K562 (cell line): Measurements from ENCODE around the gene CCDC68. TPM values are rescaled to one million over a fixed set of nuclear protein-coding genes. Genes with fewer than 3 reads are reported as not detected.

Experiments used
- ATAC-seq: fragments of 200-7000 bp; cut with Tn5 transposase; 3 replicates; pipeline ENCODE4 v1.9.1; 2020; ENCODE audit warnings: moderate library complexity
- BruUV-seq: library from RNA; stranded (reverse); fragments of 400-500 nt; replicated peaks from 2 replicates; lab custom pipeline; 2021; lab: Mats Ljungman, UMichigan
- CTCF ChIA-PET: fragments of 300-600 bp; formaldehyde crosslinking; extraction: SDS; loops from one replicate; lab custom pipeline; 2021; ENCODE audit warnings: low intra/inter-chr PET ratio; lab: Yijun Ruan, JAX
- POLR2A ChIA-PET: fragments of 300-600, 350-650 bp; sonication (Branson Sonifier 250); formaldehyde crosslinking; extraction: SDS; loops from one replicate; lab custom pipeline; 2021; ENCODE audit warnings: antibody characterized with exemption, inconsistent platforms; lab: Yijun Ruan, JAX
- DNase-seq, 4 experiments: peaks; one replicate each; pipeline versions ENCODE4 v3.0.0 to v3.0.0-alpha.2; 2011 to 2018; ENCODE audit warnings: low spot score in 3 of 4, mixed read lengths in 3 of 4; ENCODE audit errors: extremely low read depth in 1 of 4
- FAIRE-seq: peaks from 2 replicates; lab custom pipeline; 2011; peaks lifted over from hg19 to GRCh38; lab: Jason Lieb, UNC
- H2AFZ ChIP-seq: 2 replicates; pipeline ENCODE4 v1.6.0; 2011; ENCODE audit warnings: low read depth, low read length, control low read depth, inconsistent platforms
- H3K27ac ChIP-seq: fragments of 200-600 bp; 3 replicates; pipeline ENCODE4 v1.8.0; 2011; ENCODE audit warnings: low read depth, mild to moderate bottlenecking, control low read depth, inconsistent platforms, low read length, moderate library complexity, mixed read lengths; ENCODE audit errors: extremely low read depth
- H3K27me3 ChIP-seq, 2 experiments: fragments of 300-600 bp in 1 of 2; 2 replicates in 1 of 2; 3 replicates in 1 of 2; pipeline versions ENCODE4 v1.6.0 to v1.8.0; 2011; ENCODE audit warnings: inconsistent platforms in 2 of 2, low read length in 2 of 2, mild to moderate bottlenecking in 1 of 2, mixed read lengths in 1 of 2, moderate library complexity in 1 of 2; ENCODE audit not compliant: control insufficient read depth in 2 of 2, insufficient read depth in 2 of 2
- H3K36me3 ChIP-seq: fragments of 300-600 bp; 3 replicates; pipeline ENCODE4 v1.8.0; 2011; ENCODE audit warnings: mild to moderate bottlenecking, low read length, inconsistent platforms; ENCODE audit not compliant: control insufficient read depth, insufficient read depth
- H3K4me1 ChIP-seq, 2 experiments: fragments of 200-600 bp in 1 of 2; replicated peaks in 1 of 2; 2 replicates in 1 of 2; 3 replicates in 1 of 2; pipeline versions ENCODE4 v1.5.1 to v1.8.0; 2011; ENCODE audit warnings: inconsistent platforms in 2 of 2, low read length in 2 of 2, mild to moderate bottlenecking in 1 of 2, mixed read lengths in 1 of 2, moderate library complexity in 1 of 2; ENCODE audit not compliant: control insufficient read depth in 2 of 2, insufficient read depth in 2 of 2
- H3K4me2 ChIP-seq: 2 replicates; pipeline ENCODE4 v1.6.1; 2011; ENCODE audit warnings: low read length, control low read depth, inconsistent platforms, mixed read lengths; ENCODE audit not compliant: insufficient read depth
- H3K4me3 ChIP-seq: fragments of 200-600 bp; sonication (generic), shearing (Covaris generic); 2 replicates; pipeline ENCODE4 v1.5.1; 2016; ENCODE audit warnings: control low read depth, inconsistent platforms
- H3K79me2 ChIP-seq: fragments of 200-600 bp; 3 replicates; pipeline ENCODE4 v1.8.0; 2011; ENCODE audit warnings: low read length, inconsistent platforms; ENCODE audit not compliant: control insufficient read depth, insufficient read depth
- H3K9ac ChIP-seq, 2 experiments: 2 replicates each; pipeline versions ENCODE4 v1.6.0 to v1.6.1; 2011; ENCODE audit warnings: low read depth in 2 of 2, low read length in 2 of 2, control low read depth in 1 of 2, inconsistent platforms in 1 of 2, mild to moderate bottlenecking in 1 of 2, mixed read lengths in 1 of 2; ENCODE audit not compliant: insufficient read depth in 1 of 2
- H3K9me1 ChIP-seq: one replicate; pipeline ENCODE4 v1.6.0; 2011; ENCODE audit warnings: inconsistent platforms, mild to moderate bottlenecking, low read length, moderate library complexity; ENCODE audit not compliant: control insufficient read depth, insufficient read depth
- H3K9me3 ChIP-seq: replicated peaks from 2 replicates; pipeline ENCODE4 v1.5.1; 2011; ENCODE audit warnings: low read depth, low read length, inconsistent platforms; ENCODE audit not compliant: control insufficient read depth, insufficient read depth
- H4K20me1 ChIP-seq: replicated peaks from 2 replicates; pipeline ENCODE4 v1.6.1; 2011; ENCODE audit warnings: low read length, inconsistent platforms, mixed read lengths; ENCODE audit not compliant: control insufficient read depth, insufficient read depth
- C11orf30 ChIP-seq: fragments of 450-650 bp; IDR thresholded peaks from 2 replicates; pipeline ENCODE4 v1.6.1; 2016; ENCODE audit warnings: low read depth, mild to moderate bottlenecking
- CTCF ChIP-seq, 3 experiments: IDR thresholded peaks in 2 of 3; conservative IDR thresholded peaks in 1 of 3; 2 replicates each; pipeline ENCODE4 v1.5.1; 2011 to 2012; ENCODE audit warnings: low read length in 3 of 3, mild to moderate bottlenecking in 3 of 3, control low read depth in 2 of 3, improper control_type of control experiment in 1 of 3, inconsistent platforms in 1 of 3, low read depth in 1 of 3, mixed read lengths in 1 of 3, moderate library complexity in 1 of 3; ENCODE audit not compliant: insufficient read depth in 2 of 3
- ELF4 ChIP-seq: fragments of 450-650 bp; formaldehyde crosslinking; IDR thresholded peaks from 2 replicates; pipeline ENCODE4 v1.4.0; 2022; ENCODE audit warnings: missing genetic modification characterization
- GTF2F1 ChIP-seq: IDR thresholded peaks from 2 replicates; pipeline ENCODE4 v1.6.1; 2011; ENCODE audit warnings: low read depth, low read length, improper control_type of control experiment
- HBP1 ChIP-seq: fragments of 450-650 bp; formaldehyde crosslinking; IDR thresholded peaks from 2 replicates; pipeline ENCODE4 v1.4.0; 2022; ENCODE audit warnings: missing genetic modification characterization
- HDAC6 ChIP-seq: IDR thresholded peaks from 2 replicates; pipeline ENCODE4 v1.6.1; 2012; ENCODE audit warnings: low read depth, mild to moderate bottlenecking, control low read depth, inconsistent platforms, low read length, moderate library complexity
- KAT8 ChIP-seq: fragments of 450-650 bp; IDR thresholded peaks from 2 replicates; pipeline ENCODE4 v1.6.1; 2016; ENCODE audit warnings: low read depth, mild to moderate bottlenecking
- MEIS2 ChIP-seq: fragments of 450-650 bp; IDR thresholded peaks from 2 replicates; pipeline ENCODE4 v1.6.1; 2014; ENCODE audit warnings: mild to moderate bottlenecking; ENCODE audit not compliant: partially characterized antibody
- NR4A1 ChIP-seq, 2 experiments: fragments of 250-450 bp in 1 of 2; fragments of 450-650 bp in 1 of 2; sonication (Bioruptor Pico) in 1 of 2; IDR thresholded peaks; 2 replicates each; pipeline versions ENCODE4 v1.4.0 to v1.6.1; 2016 to 2020; ENCODE audit warnings: mild to moderate bottlenecking in 2 of 2, missing compliant biosample characterization in 1 of 2, missing genetic modification characterization in 1 of 2, moderate library complexity in 1 of 2
- PTTG1 ChIP-seq: fragments of 450-650 bp; IDR thresholded peaks from 2 replicates; pipeline ENCODE4 v1.6.1; 2016; ENCODE audit warnings: low read depth, mild to moderate bottlenecking, missing genetic modification characterization, missing compliant biosample characterization
- RAD21 ChIP-seq, 2 experiments: fragments of 250-450 bp in 1 of 2; fragments of 450-650 bp in 1 of 2; sonication (Bioruptor Pico) in 1 of 2; formaldehyde crosslinking in 1 of 2; IDR thresholded peaks in 1 of 2; conservative IDR thresholded peaks in 1 of 2; 2 replicates each; pipeline versions ENCODE4 v1.4.0 to v1.8.0; 2020 to 2022; ENCODE audit warnings: mild to moderate bottlenecking in 2 of 2, moderate library complexity in 1 of 2
- SLC30A9 ChIP-seq: fragments of 250-450 bp; sonication (Bioruptor Pico); IDR thresholded peaks from 2 replicates; pipeline ENCODE4 v1.8.0; 2022; ENCODE audit warnings: mild to moderate bottlenecking, moderate library complexity
- TCF15 ChIP-seq: fragments of 250-450 bp; sonication (Bioruptor Pico); IDR thresholded peaks from 2 replicates; pipeline ENCODE4 v1.8.0; 2022; ENCODE audit warnings: moderate library complexity, mild to moderate bottlenecking, inconsistent platforms
- ZNF174 ChIP-seq: fragments of 250-450 bp; sonication (Bioruptor Pico); IDR thresholded peaks from 2 replicates; pipeline ENCODE4 v1.4.0; 2020; ENCODE audit warnings: mild to moderate bottlenecking
- ZNF280B ChIP-seq: fragments of 250-450 bp; sonication (Bioruptor Pico); IDR thresholded peaks from 2 replicates; pipeline ENCODE4 v1.5.1; 2021; ENCODE audit warnings: mild to moderate bottlenecking
- ZNF316 ChIP-seq: fragments of 450-650 bp; IDR thresholded peaks from 2 replicates; pipeline ENCODE4 v1.6.1; 2016
- ZNF561 ChIP-seq: fragments of 450-650 bp; formaldehyde crosslinking; conservative IDR thresholded peaks from 2 replicates; pipeline ENCODE4 v1.4.0; 2020; ENCODE audit warnings: mild to moderate bottlenecking, moderate library complexity
- WGBS: fragments of 100-300 bp; shearing (Covaris generic); methylation state at CpG from one replicate; pipeline ENCODE4 v1.1.6; 2016; ENCODE audit warnings: low coverage, mixed read lengths; ENCODE audit not compliant: insufficient coverage; ENCODE audit errors: missing lambda C conversion rate; 5-methylcytosine and 5-hydroxymethylcytosine counted together
- in situ Hi-C: fragments of 300-500 bp; cut with MboI; formaldehyde crosslinking; loops from 4 replicates; pipeline ENCODE4 v1.15.0; 2018; ENCODE audit warnings: inconsistent platforms, mixed read lengths
- intact Hi-C: fragments of 100-400 bp; cut with micrococcal nuclease; formaldehyde crosslinking; loops from 2 replicates; pipeline ENCODE4 v1.14.2; 2022
- polyA plus RNA-seq, 8 experiments: library from polyadenylated mRNA; depleted of rRNA in 4 of 8; stranded (reverse) in 5 of 8; unstranded in 3 of 8; fragments of >200 nt; fragmentation: Nextera tagmentation in 2 of 8; fragmentation: Illumina TruSeq in 1 of 8; extraction: Ambion mirVana in 2 of 8; extraction: Trizol in 1 of 8; gene quantifications; 2 replicates each; pipeline versions ENCODE4 v1.2.1 to v1.2.3, GENCODE V29; 2011 to 2014; ENCODE audit warnings: inconsistent platforms in 1 of 8, missing spikeins in 1 of 8
- total RNA-seq, 7 experiments: library from RNA; depleted of rRNA in 6 of 7; stranded (reverse); fragments of >200 nt in 6 of 7; fragmentation: Illumina TruSeq in 2 of 7; extraction: Trizol in 2 of 7; gene quantifications; 2 replicates each; pipeline versions ENCODE4 v1.2.1 to v1.2.3, GENCODE V29; 2011 to 2021; ENCODE audit warnings: low replicate concordance in 1 of 7

CCDC68 gene
- total and polyA plus RNA-seq, 9 of the 15 experiments (the other 6 are each of a cell fraction or from before 2014, with no cell fraction given), result 0.28 to 4.5 (median 1.4) TPM

GRCh38 chr18:54950221-54950620 lies 9.0 kb downstream of the CCDC68 start:
- ATAC-seq (peak; percentile 49; the same call in 1 of the 3 replicates), DNase-seq (no peak), FAIRE-seq (no peak)
- Histone ChIP-seq H3K9me3 (no peaks in the 10 kb centered on the region), H2AFZ (no peak overlapping the region), H3K36me3 (no peaks in the 10 kb centered on the region), H3K9me1 (no peaks in the 10 kb centered on the region), H3K4me3 (no peak overlapping the region), H3K27ac (no peak overlapping the region), H3K79me2 (no peaks in the 10 kb centered on the region), H3K4me2 (no peak overlapping the region), H3K27me3 (no peaks in the 10 kb centered on the region), H3K9ac (no peak overlapping the region), H4K20me1 (no peaks in the 10 kb centered on the region), H3K4me1 (peaks cover 0 to 11% of the 10 kb centered on the region in 2 experiments; a peak in 2 of 5 replicates)
- ChIA-PET POLR2A (no interaction called here), CTCF (no interaction called here)
- in situ Hi-C loops, result no loop called here
- intact Hi-C loops, result loop anchor here (1.0 kb wide), 1 partner anchor 271 kb away; no protein-coding TSS in a partner anchor
- BruUV-seq, result no TSS peak
- 74% methylated on average over 7 of the region's 7 CpGs for WGBS
- TF ChIP-seq HBP1, result no peak
- TF ChIP-seq GTF2F1, result no peak
- no peak for TF ChIP-seq ZNF174 (CRISPR knock-in tag)
- TF ChIP-seq TCF15 (CRISPR knock-in tag), result no peak
- no peak for TF ChIP-seq ZNF280B (CRISPR knock-in tag)
- peak in 2 of 3 experiments; percentile 23 to 28; a peak in 2 of 6 replicates for TF ChIP-seq CTCF (IDR thresholded peaks at IDR 0.05 in 2 of 3, conservative IDR thresholded peaks at IDR 0.05 in 1 of 3; ENCODE audit: insufficient read depth in 2 of 3, low read depth in 1 of 3, low read length in 3 of 3)
- TF ChIP-seq MEIS2, result no peak
- TF ChIP-seq ZNF316, result peak; percentile 35; the same call in 1 of the 2 replicates
- TF ChIP-seq ELF4 (CRISPR knock-in tag), result no peak
- TF ChIP-seq SLC30A9 (CRISPR knock-in tag), result no peak
- TF ChIP-seq PTTG1 (tag), result no peak
- TF ChIP-seq C11orf30, result 0 out of 2 replicates have a peak, but pooled peaks have one; percentile 7
- peak in 1 of 2 experiments; percentile 76; a peak in 2 of 4 replicates for TF ChIP-seq RAD21 (CRISPR knock-in tag; conservative IDR thresholded peaks at IDR 0.05 in 1 of 2, IDR thresholded peaks at IDR 0.05 in 1 of 2)
- no peak for TF ChIP-seq KAT8
- no peak for TF ChIP-seq ZNF561 (CRISPR knock-in tag)
- no peak for TF ChIP-seq NR4A1 (CRISPR knock-in tag; IDR thresholded peaks at IDR 0.05)
- TF ChIP-seq NR4A1 (tag; IDR thresholded peaks at IDR 0.05), result no peak
- TF ChIP-seq HDAC6, result no peak
